ENCODE results near the gene AP2S1. TPM values are rescaled to one million over a fixed set of nuclear protein-coding genes. Genes with fewer than 3 reads are reported as not detected.
A peak's percentile ranks its signal among the peaks of the same experiment; 100 is the strongest.

The AP2S1 gene
- total and polyA plus RNA-seq, 2 donors (not counting 1 experiment from before 2014, with no cell fraction given) = 143 to 201 TPM

GRCh38 chr19:46861691-46862502 lies 11.3 kb upstream of the AP2S1 start:
- Histone ChIP-seq H3K4me1 (ENCODE audit: control insufficient read depth, extremely low read depth, insufficient read depth, low read length) (peaks cover 18% of the 10 kb centered on the region), H3K79me2 (ENCODE audit: control insufficient read depth, insufficient read depth, low read length) (peaks cover 56% of the 10 kb centered on the region), H3K4me3 (replicated peaks in 1 of 4; ENCODE audit: control extremely low read depth in 1 of 4, insufficient read depth in 1 of 4, low read depth in 3 of 4, low read length in 4 of 4) (peak overlapping the region; percentile 65 to 81 (median 72)), H3K27ac (ENCODE audit: insufficient read depth, low read length) (peak overlapping the region; percentile 59), H3K9ac (ENCODE audit: insufficient read depth, low read length) (peak overlapping the region; percentile 66), H3K9me3 (ENCODE audit: control insufficient read depth, insufficient read depth, low read depth, low read length) (no peaks in the 10 kb centered on the region), H2AFZ (ENCODE audit: low read length) (no peak overlapping the region), H3K4me2 (ENCODE audit: extremely low read depth, insufficient read depth, low read length) (peak overlapping the region; percentile 75), H3K36me3 (ENCODE audit: control insufficient read depth, insufficient read depth, low read length) (no peaks in the 10 kb centered on the region), H3K27me3 (ENCODE audit: control insufficient read depth, insufficient read depth, low read length) (no peaks in the 10 kb centered on the region), H4K20me1 (ENCODE audit: control insufficient read depth, extremely low read depth, insufficient read depth, low read length) (peaks cover 3% of the 10 kb centered on the region)
- no peak for TF ChIP-seq CTCF (conservative IDR thresholded peaks at IDR 0.05 in 1 of 2, IDR thresholded peaks at IDR 0.05 in 1 of 2; ENCODE audit: low read depth in 1 of 2, low read length in 2 of 2)
- DNase-seq (ENCODE audit: low read depth in 2 of 2) = no peak

GRCh38 chr19:46860846-46861690 lies 10.4 kb upstream of the AP2S1 start, which contains the start of gene ARHGAP35:
ARHGAP35 (plus strand) TSS chr19:46860997; CDS start chr19:46918676, 57,679 bp downstream.
- no peak for DNase-seq (ENCODE audit: low read depth in 2 of 2)
- H3K27me3 ChIP-seq (ENCODE audit: control insufficient read depth, insufficient read depth, low read length) = no peaks in the 10 kb centered on the region
- H3K27ac ChIP-seq (ENCODE audit: insufficient read depth, low read length) = peak within 1 kb of the TSS; percentile 93
- H2AFZ ChIP-seq (ENCODE audit: low read length) = peak within 1 kb of the TSS; percentile 86
- peak within 1 kb of the TSS; percentile 91 for H3K4me2 ChIP-seq (ENCODE audit: extremely low read depth, insufficient read depth, low read length)
- no peaks in the 10 kb centered on the region for H3K9me3 ChIP-seq (ENCODE audit: control insufficient read depth, insufficient read depth, low read depth, low read length)
- no peaks in the 10 kb centered on the region for H3K36me3 ChIP-seq (ENCODE audit: control insufficient read depth, insufficient read depth, low read length)
- H3K4me1 ChIP-seq (ENCODE audit: control insufficient read depth, extremely low read depth, insufficient read depth, low read length) = peaks cover 10% of the 10 kb centered on the region
- H3K4me3 ChIP-seq (replicated peaks in 1 of 4; ENCODE audit: control extremely low read depth in 1 of 4, insufficient read depth in 1 of 4, low read depth in 3 of 4, low read length in 4 of 4) = peak within 1 kb of the TSS; percentile 65 to 81 (median 78)
- peaks cover 3% of the 10 kb centered on the region for H4K20me1 ChIP-seq (ENCODE audit: control insufficient read depth, extremely low read depth, insufficient read depth, low read length)
- peaks cover 48% of the 10 kb centered on the region for H3K79me2 ChIP-seq (ENCODE audit: control insufficient read depth, insufficient read depth, low read length)
- peak within 1 kb of the TSS; percentile 96 for H3K9ac ChIP-seq (ENCODE audit: insufficient read depth, low read length)
- no peak for TF ChIP-seq EZH2 (IDR thresholded peaks at IDR 0.05; ENCODE audit: low read length, missing control alignments)
- no peak for TF ChIP-seq CTCF (conservative IDR thresholded peaks at IDR 0.05 in 1 of 2, IDR thresholded peaks at IDR 0.05 in 1 of 2; ENCODE audit: low read depth in 1 of 2, low read length in 2 of 2)
